Subcutaneous adipose tissue (tissue), 4 donors: Measurements from ENCODE around the gene ADAMTS20. TPM values are rescaled to one million over a fixed set of nuclear protein-coding genes. Genes with fewer than 3 reads are reported as not detected.

Experiments used
- total RNA-seq, 4 donors: library from RNA; depleted of rRNA; stranded (reverse); fragments of >200 nt; gene quantifications; one replicate each; pipeline ENCODE4 v1.1.0, GENCODE V29; 2016
- TF ChIP-seq, protein P1 (sequence below): fragments of 450-650 bp; IDR thresholded peaks from one replicate; pipeline ENCODE4 v1.5.1; 2016; ENCODE audit warnings: low read depth, mild to moderate bottlenecking, control low read depth, antibody characterized with exemption, moderate library complexity

ADAMTS20 gene
- total RNA-seq, 4 donors from 2014 or later: not detected

DNA sequence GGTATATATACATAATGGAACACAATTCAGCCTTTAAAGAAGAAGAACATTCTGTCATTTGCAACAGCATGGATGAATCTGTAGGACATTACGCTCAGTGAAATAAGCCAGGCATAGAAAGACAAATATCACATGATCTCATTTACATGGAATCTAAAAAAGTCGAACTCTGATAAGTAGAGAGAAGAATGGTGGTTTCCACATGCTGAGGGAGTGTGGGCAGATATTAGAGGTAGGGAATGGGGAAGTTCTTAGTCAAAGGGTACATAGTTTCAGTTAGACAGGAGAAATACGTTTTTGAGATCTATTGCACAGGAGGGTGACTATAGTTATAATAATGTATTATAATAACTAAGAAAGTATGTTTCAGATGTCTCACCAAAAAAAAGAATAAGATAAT is 71.4 kb downstream of the ADAMTS20 start:
- TF ChIP-seq, protein P1, sequence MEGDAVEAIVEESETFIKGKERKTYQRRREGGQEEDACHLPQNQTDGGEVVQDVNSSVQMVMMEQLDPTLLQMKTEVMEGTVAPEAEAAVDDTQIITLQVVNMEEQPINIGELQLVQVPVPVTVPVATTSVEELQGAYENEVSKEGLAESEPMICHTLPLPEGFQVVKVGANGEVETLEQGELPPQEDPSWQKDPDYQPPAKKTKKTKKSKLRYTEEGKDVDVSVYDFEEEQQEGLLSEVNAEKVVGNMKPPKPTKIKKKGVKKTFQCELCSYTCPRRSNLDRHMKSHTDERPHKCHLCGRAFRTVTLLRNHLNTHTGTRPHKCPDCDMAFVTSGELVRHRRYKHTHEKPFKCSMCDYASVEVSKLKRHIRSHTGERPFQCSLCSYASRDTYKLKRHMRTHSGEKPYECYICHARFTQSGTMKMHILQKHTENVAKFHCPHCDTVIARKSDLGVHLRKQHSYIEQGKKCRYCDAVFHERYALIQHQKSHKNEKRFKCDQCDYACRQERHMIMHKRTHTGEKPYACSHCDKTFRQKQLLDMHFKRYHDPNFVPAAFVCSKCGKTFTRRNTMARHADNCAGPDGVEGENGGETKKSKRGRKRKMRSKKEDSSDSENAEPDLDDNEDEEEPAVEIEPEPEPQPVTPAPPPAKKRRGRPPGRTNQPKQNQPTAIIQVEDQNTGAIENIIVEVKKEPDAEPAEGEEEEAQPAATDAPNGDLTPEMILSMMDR: no peak

DNA sequence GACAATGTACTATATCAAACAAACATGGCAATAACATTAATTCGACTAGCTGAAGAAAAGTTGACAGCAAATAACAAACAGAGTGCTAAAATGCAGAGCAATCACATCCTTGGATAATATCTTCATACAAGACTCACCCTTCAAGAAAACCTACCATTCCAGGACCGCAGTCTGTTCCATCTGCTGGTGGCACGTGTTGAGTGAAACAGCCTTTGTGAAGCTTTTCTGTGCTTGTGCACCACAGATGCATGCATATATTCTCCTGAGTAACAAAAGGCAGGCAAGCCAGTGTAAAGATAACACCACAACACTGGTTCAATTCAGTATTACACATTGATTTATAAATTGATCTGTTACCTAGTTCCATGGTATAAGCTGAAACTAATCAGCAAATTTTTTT is 89.3 kb downstream of the ADAMTS20 start:
- TF ChIP-seq, protein P1: no peak

DNA sequence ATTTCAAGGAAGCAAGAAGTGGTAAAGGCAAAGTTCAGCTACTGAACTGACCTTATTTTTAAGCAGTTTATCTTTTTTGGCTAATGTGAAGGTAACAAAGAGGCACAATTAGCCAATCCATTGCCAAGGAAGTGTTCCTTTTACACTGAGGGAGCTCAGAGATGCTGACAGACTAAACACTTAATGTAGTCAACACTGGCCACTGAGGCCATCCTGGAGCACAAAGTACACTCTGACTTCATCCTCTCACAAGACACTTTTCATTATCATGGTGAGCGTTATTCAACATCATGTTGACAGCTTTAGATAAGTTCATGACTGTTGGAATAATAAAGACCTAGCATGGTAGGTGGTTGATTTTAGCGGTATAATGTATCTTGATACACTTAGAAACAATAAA is 89.9 kb downstream of the ADAMTS20 start:
- TF ChIP-seq, protein P1: no peak

DNA sequence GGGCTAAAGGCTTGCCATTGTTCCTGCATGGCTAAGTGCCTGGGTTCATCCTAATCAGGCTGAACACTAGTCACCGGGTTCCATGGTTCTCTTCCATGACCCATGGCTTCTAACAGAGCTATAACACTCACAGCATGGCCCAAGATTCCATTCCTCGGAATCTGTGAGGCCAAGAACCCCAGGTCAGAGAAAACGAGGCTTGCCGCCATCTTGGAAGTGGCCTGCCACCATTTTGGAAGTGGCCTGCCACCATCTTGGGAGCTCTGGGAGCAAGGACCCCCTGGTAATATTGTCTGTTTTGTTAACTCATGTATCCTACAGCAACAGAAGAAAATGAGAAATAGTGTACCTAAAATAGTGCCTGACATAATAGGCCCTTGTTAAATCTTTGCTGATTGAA is 92.7 kb downstream of the ADAMTS20 start:
- TF ChIP-seq, protein P1: no peak

DNA sequence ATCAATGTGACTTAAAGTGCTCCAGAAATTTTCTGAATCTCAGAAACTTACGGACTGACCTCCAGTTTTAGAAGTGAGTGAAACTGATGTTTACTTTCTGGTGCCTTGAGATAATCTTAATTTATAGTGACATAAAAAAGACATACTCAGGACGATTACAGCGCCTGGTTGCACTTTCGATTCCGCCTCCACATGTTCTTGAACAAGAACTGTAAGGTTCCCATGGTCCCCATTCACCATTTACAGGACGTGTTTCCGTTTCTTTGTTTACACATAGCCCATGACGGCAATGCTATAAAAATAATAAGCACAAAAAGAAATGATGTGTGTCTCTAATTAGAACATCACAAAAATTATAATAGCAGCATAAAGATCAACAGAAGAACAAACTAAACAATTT is 98.2 kb downstream of the ADAMTS20 start:
- TF ChIP-seq, protein P1: no peak

DNA sequence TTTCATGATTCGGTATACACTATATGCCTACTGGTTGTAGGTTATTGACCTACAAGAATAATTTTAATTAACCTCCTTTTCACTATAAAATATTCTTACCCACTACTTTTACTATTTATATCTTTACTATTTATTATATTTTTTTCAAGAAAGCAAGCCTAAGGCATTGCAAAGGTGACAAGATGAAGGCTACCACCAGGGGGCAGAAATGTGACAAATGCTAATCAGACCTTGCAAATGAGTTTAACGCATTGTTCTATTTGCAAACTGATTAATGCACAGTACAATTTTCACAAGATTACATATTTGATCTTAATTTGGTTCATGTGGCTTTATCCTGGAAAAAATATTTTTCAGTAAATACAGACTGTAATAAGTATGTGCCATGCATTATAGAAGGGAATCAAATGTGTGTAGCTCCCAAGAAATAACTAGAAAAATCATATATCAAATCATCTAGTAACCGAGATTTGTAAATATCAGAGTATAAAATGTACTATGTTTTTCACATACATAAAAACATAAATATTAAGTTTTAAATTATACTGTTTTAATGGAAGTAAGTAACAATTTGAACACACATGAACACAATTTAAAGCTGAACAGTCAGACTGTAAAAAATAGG is 107.0 kb downstream of the ADAMTS20 start:
- TF ChIP-seq, protein P1: no peak

DNA sequence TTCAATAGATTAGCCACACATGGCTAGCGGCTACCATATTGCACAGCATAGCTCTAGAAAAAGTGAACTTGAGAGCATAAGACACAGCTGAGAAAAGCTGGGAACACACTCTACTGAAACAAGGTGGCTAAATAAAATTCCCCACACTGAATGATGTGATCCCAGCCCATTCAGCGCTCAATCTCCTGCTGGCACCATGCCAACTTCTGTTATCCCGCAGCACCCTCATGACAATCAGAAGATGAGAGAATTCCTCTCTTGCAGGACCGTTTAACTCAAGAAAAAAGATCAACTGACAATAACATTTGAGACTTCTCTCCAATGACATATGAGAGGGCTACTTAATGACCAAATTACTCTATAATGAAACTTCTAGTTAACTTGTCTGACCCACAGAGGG is 115.4 kb downstream of the ADAMTS20 start:
- TF ChIP-seq, protein P1: no peak
